Hematopoietic multipotent progenitor cell treated with erythropoietin and hydrocortisone succinate and interleukin-3 and kit ligand, for 4 days (in vitro differentiated cells): ENCODE measurements around the gene ZNF670.
A peak's percentile ranks its signal among the peaks of the same experiment; 100 is the strongest.

Source experiments
- DNase-seq: peaks from one replicate; pipeline ENCODE4 v3.0.0-alpha.2; 2015

ZNF670 gene

GRCh38 chr1:247103859-247104591 lies 25.4 kb upstream of the ZNF670 start, which contains the start of gene ZNF669:
ZNF669 (minus strand) TSS chr1:247104356; CDS start chr1:247104199, 157 bp downstream.
- peak; percentile 97 for DNase-seq

GRCh38 chr1:247102381-247102780 lies 23.8 kb upstream of the ZNF670 start:
- DNase-seq = no peak

GRCh38 chr1:247100676-247101279 lies 22.2 kb upstream of the ZNF670 start:
- no peak for DNase-seq

- no peak for DNase-seq
Observed at GRCh38 chr1:247096958-247097357, 18.3 kb upstream of the ZNF670 start.

GRCh38 chr1:247096544-247096943 lies 17.9 kb upstream of the ZNF670 start:
- no peak for DNase-seq

GRCh38 chr1:247096112-247096511 lies 17.5 kb upstream of the ZNF670 start:
- DNase-seq = no peak

- DNase-seq = no peak
Observed at GRCh38 chr1:247090455-247090854, 11.8 kb upstream of the ZNF670 start.

GRCh38 chr1:247089616-247090375 lies 11.2 kb upstream of the ZNF670 start:
- DNase-seq = no peak

- DNase-seq = no peak
Observed at GRCh38 chr1:247088967-247089366, 10.4 kb upstream of the ZNF670 start.

- no peak for DNase-seq
Observed at GRCh38 chr1:247087256-247087655, 8.6 kb upstream of the ZNF670 start.

GRCh38 chr1:247085310-247085709 lies 6.7 kb upstream of the ZNF670 start:
- no peak for DNase-seq

GRCh38 chr1:247084771-247085170 lies 6.2 kb upstream of the ZNF670 start:
- no peak for DNase-seq

GRCh38 chr1:247079141-247079874 lies 697 bp upstream of the ZNF670 start:
- DNase-seq = peak; percentile 66

GRCh38 chr1:247077876-247078257 lies 744 bp downstream of the ZNF670 start:
- DNase-seq = peak; percentile 50

GRCh38 chr1:247077213-247077612 lies 1.4 kb downstream of the ZNF670 start:
- peak; percentile 54 for DNase-seq

- no peak for DNase-seq
Observed at GRCh38 chr1:247070645-247071044, 8.0 kb downstream of the ZNF670 start.

- DNase-seq = no peak
Observed at GRCh38 chr1:247064304-247064703, 14.3 kb downstream of the ZNF670 start.

GRCh38 chr1:247060771-247061170 lies 17.8 kb downstream of the ZNF670 start:
- DNase-seq = no peak

GRCh38 chr1:247056071-247056470 lies 22.5 kb downstream of the ZNF670 start:
- no peak for DNase-seq

GRCh38 chr1:247054992-247055415 lies 23.6 kb downstream of the ZNF670 start:
- peak; percentile 13 for DNase-seq

- no peak for DNase-seq
Observed at GRCh38 chr1:247047702-247048101, 30.9 kb downstream of the ZNF670 start.

GRCh38 chr1:247047260-247047659 lies 31.4 kb downstream of the ZNF670 start:
- no peak for DNase-seq

- no peak for DNase-seq
Observed at GRCh38 chr1:247043406-247043805, 35.2 kb downstream of the ZNF670 start.
